NOMO-1 (cell line): ENCODE data around the gene SYT14.
"Not testable (repeated sequence)": the region's sequence is repeated elsewhere in the genome, so short reads cannot be mapped to it uniquely, and the experiment has no call there.

ENCODE experiments used
- DNase-seq, 2 experiments: peaks; one replicate each; lab custom pipeline; 2025; ENCODE audit not compliant: unreplicated experiment in 2 of 2; lab: John Stamatoyannopoulos, UW

SYT14 gene

GRCh38 chr1:210098356-210098755, 160.3 kb downstream of the SYT14 start:
- DNase-seq, result no peak

DNA sequence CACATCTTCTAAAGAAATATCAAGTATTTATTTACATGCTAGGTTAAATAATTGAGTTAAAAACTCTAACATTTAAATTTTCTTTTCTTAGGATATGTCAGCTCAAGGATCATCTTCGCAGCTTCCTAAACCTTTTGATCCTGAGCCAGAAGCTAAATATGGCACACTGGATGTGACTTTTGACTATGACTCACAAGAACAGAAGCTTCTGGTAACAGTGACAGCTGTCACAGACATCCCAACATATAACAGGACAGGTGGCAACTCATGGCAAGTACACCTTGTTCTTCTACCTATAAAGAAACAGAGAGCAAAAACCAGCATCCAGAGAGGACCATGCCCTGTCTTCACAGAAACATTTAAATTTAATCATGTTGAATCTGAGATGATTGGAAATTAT, 161.9 kb downstream of the SYT14 start:
- DNase-seq, result no peak

- DNase-seq, result no peak
Measured at GRCh38 chr1:210104103-210104502, 166.1 kb downstream of the SYT14 start.

DNA sequence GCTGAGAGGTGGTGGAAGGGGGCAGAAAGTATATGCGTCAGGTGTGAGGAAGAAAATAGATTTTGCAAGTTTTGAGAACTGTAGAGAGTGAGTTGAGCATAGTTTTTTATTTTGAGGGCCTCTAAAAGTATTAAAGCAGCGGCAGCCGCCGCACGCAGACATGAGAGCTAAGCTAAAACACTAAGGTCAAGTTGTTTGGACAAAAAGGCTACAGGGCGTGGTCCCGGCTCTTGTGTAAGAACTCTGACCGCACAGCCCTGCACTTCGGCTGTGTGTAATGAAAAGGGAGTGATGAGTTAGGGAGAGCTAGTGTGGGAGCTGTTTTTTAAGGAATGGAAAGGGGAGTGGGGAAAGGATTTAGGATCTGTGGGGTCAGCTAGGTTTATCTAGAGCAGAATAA, 174.9 kb downstream of the SYT14 start:
- not testable (repeated sequence) for DNase-seq

- no peak for DNase-seq
Measured at GRCh38 chr1:210117198-210117597, 179.2 kb downstream of the SYT14 start.

GRCh38 chr1:210117681-210118170, 179.7 kb downstream of the SYT14 start:
- DNase-seq, result no peak

DNA sequence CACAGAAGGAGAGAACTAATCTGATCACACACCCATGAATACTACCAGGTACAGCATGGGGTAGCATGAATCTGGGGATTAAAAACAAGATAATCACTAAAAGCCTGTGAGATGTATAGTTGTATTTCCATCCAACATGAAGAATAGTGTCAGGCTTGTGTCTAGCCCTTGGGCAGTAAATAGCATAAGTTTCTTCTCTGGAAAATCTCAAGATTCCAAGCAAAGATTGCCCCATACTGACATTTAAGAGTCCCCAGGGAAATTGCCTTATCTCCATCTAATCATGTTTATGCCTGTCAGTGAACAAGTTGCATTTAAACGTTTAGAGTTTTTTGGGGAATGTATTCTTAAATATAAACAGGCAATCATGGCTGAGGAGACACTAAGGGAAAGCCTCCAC, 185.4 kb downstream of the SYT14 start:
- no peak for DNase-seq

GRCh38 chr1:210123924-210124589, 186.0 kb downstream of the SYT14 start:
- DNase-seq, result no peak

DNA sequence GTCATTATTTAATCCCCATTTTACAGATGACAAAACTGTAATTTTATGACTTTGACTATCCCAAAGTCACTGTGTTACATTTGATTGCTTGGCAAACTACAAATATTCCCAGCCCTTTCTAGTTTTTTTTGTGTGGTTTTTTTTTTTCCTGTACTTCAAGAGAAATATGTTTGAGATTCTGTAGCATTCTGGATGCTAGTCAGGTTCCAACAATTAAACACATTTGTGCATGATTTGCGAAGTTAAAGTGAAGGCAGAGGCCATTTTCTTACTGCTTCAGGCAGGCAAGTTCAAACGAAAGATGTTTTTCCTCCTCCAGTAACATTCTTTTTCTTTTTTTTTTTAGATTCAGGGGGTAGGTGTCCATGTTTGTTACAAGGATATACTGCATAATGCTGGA, 186.7 kb downstream of the SYT14 start:
- no peak for DNase-seq

DNA sequence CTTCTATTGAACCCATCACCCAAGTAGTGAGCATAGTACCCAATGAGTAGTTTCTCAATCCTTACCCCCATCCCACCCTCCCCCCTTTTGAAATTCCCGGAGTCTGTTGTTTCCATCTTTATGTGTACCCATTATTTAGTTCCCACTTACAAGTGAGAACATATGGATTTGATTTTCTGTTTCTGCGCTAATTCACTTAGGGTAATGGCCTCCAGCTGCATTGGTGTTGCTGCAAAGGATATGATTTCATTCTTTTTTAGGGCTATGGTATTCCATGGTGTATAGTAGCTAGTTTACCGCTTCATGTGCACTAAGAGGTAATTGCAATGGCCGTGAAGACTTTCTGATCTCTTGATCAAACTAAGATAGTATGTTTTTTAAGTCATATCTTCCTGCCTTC, 187.1 kb downstream of the SYT14 start:
- no peak for DNase-seq

- no peak for DNase-seq
Measured at GRCh38 chr1:210129092-210129491, 191.1 kb downstream of the SYT14 start.

- DNase-seq, result no peak
Measured at GRCh38 chr1:210129759-210130158, 191.7 kb downstream of the SYT14 start.

DNA sequence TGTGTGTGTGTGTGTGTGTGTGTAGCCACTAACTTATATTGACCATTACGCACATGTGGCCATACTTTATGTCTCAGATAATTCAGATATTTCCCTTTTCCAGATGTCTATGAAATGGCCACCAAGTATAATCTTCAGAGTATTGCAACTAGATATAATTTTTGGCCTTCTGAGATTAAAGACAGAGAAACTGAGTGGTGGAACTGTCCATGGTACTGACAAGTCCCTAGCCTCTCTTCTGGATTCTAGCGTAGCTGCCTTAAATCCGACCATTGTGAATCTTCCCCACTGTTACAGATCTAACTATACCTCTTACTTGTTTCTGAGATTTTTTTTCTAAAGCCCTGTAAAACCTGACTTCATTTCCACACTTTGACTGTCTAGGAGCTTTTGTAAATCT, 194.6 kb downstream of the SYT14 start:
- peak in 1 of 2 experiments; percentile 1 for DNase-seq

DNA sequence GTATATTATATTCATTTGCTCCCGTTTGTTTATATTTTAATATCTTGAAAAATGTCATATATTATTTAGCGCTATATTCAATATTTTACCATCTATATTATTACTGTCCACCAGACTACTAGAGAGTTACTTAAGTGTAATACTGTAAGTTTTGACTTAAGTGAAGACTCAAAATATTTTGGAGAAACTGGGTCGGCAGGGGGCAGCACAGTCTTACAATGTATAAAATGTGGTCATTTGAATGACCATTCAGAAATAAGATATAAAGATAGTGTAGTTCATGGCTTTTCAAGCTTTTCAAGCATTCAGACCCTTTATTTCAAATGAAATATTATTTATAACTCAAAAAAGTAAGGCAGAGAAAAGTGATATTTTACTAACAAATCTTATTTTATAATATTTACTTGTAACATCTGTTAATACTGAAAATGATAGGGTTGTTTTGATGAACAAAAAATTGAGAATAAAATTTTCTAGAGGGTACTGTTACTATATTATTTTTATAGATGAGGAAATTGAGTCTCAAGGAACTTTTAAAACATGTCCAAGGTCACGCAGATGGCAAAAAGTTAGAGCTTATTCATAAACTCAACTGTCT, 205.5 kb downstream of the SYT14 start:
- peak; percentile 0 to 33 for DNase-seq

DNA sequence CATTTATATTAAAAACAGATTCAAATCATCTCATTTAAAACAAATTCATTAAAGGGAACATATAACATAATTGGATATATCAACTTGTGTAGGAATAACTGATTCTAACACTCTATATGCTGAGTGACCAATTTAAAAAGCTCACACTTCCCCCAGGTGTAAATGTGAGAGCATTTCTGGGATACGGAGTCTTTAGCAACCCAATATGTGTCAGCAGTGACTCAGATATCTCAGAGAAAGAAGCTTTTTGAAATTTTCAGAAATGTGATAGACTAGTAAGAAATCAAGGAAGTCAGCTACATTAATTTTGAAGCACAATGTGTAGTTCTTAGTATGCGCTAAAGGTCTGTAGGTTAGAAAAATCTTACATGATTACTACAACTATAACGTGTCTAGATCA, 206.7 kb downstream of the SYT14 start:
- DNase-seq, result no peak

- DNase-seq, result no peak
Measured at GRCh38 chr1:210151052-210151672, 213.1 kb downstream of the SYT14 start.

DNA sequence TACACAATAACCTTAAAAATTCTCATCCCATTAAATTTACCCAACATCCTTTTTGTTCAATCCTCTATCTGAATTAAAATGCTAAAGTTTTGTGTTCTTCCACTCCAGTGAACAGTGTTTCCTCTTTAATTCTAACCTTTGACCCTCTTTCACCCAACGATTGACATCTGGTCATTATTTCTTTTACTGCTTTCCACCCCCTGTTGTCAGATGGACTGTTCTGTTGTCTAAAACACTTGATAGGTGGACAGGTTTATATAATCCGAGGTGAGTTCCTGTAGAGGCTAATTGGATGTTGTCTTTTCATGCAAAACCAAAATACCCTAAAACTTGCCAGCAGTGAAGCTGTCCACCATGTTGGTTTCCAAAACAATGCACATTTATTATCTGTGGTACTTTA, 221.2 kb downstream of the SYT14 start:
- DNase-seq, result no peak

- DNase-seq, result no peak
Measured at GRCh38 chr1:210170220-210170619, 232.2 kb downstream of the SYT14 start.

- DNase-seq, result no peak
Measured at GRCh38 chr1:210174133-210174532, 236.1 kb downstream of the SYT14 start.

GRCh38 chr1:210185063-210185462, 247.0 kb downstream of the SYT14 start:
- DNase-seq, result no peak

DNA sequence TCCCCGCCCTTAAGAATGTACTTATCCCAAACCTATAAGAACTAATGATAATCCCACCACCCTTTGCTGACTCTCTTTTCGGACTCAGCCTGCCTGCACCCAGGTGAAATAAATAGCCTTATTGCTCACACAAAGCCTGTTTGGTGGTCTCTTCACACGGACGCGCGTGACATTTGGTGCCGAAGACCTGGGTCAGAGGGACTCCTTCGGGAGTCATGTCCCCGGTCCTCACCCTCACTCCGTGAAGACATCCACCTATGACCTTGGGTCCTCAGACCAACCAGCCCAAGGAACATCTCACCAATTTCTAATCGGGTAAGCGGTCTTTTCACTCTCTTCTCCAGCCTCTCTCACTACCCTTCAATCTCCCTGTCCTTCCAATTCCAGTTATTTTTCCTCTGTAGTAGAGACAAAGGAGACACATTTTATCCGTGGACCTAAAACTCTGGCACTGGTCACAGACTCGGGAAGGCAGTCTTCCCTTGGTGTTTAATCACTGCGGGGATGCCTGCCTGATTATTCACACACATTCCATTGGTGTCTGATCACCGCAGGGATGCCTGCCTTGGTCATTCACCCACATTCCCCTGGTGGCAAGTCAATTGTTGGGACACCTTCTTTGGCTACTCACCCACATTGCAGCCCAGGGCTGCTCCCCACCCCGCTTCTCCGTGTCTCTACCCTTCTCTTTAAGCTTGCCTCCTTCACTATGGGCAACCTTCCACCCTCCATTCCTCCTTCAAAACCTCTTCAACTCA, 250.0 kb downstream of the SYT14 start:
- not testable (repeated sequence) for DNase-seq
